Eye (tissue), 1 donor: ENCODE measurements around the gene RNF130.

Experiments
- DNase-seq: peaks from one replicate; pipeline ENCODE4 v3.0.0-alpha.2; 2015

RNF130 gene

DNA sequence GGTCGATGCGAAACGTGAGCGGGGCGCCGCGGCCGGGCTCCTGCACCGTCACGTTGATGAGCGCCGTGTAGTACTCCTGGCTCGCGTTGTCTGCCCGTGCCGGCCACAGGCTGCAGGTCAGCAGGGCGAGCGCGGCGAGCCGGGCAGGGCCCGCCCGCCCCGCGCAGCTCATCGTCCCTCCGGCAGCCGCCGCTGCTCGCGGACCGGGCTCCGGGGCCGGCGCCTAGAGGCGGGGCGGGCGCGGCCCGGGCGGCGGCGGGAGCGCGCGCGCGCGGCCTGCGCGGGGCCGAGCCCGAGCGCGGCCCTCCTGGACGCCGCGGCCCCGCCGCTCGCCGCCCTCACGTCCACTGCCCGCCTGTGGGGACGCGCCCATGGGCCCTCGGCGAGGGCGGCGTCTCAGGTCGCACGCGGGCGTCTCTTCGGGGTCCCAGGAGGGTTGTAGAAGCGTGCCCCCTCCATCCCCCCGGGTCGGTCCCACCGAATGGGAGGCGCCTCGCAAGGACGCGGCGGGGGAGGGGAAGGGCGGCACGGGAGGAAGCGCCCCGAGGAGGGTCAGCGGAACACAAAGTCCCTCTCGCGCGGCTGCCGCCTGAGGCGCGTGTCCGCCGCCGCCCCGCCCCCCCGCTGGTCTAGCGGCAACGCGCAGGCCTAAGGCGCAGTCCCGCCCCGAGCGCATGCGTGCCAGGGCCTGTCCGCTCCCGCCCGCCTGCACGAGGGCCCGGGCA lies at the start of gene RNF130:
Gene RNF130, minus strand, starts transcription at position 229 of the 725 bp plus-strand sequence. Its CDS starts 57 bp downstream, at position 172.
- peak; percentile 98 for DNase-seq

GRCh38 chr5:180120237-180121101 lies 48.9 kb upstream of the RNF130 start:
- DNase-seq = no peak

GRCh38 chr5:180119903-180120236 lies 48.3 kb upstream of the RNF130 start:
- no peak for DNase-seq

GRCh38 chr5:180119031-180119902 lies 47.7 kb upstream of the RNF130 start:
- DNase-seq = no peak

DNA sequence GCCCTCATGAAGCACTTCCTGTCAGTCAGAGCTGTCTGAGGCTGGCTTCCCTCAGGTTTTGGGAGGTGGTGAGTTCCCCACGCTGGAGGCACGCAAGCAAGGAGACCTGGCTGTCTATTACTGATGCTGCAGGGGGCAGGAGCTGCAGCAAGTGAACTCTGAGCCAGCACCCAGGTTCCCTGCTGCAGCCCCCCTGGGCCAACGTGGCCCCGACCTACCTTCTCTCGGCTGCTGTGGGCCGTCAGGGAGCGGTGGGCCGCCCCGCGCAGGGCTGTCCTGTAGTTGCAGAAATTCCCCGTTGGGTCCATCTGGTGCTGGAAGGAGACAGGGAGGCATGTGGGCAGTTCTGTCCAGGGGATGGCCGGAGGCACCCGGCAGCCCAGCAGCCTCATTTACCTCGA lies 46.8 kb upstream of the RNF130 start:
- DNase-seq = no peak

- no peak for DNase-seq
Observed at GRCh38 chr5:180117000-180117725, 45.6 kb upstream of the RNF130 start.

DNA sequence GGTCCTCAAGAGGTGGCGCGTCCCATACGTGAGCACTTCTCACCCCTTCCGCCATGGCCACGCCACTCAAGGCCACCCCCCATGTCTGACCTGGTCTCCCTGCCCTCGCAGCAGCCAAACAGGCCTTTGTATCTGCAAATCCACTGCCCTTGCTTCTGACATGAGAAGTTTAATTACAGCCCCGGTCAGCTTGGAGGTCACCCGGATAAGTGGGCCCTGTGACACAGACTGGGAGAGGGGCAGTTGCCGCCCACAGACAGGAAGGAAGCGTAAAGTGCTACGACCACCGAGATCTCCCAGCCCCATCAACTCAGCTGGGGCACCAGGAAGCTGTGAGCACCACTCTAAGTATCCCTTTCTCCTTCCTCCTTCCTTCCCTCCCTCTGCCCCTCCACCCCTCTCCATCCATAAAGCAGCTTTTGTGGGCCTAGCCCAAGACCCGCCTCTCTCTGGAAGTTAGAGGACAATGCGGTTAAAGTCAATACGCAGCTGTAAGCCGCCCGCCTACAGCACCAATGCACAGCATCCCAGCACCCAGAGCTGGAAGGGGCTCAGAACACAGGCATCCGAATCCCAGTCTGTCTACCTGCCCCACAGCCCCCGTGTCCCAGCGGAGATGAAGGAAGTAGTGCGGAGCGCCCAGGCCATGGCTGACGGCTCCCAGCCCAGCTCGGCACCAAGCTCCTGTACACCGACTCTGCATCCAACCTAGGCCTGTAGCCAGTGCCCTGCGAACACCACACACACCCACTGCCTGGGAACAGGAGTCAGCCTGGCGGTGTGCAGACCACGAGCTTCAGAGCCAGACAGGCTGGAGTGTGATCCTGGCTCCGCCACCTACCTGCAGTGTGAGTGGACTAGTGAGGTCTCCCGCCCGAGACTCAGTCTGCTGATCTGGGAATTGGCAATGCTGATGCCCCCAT lies 44.8 kb upstream of the RNF130 start:
- no peak for DNase-seq

DNA sequence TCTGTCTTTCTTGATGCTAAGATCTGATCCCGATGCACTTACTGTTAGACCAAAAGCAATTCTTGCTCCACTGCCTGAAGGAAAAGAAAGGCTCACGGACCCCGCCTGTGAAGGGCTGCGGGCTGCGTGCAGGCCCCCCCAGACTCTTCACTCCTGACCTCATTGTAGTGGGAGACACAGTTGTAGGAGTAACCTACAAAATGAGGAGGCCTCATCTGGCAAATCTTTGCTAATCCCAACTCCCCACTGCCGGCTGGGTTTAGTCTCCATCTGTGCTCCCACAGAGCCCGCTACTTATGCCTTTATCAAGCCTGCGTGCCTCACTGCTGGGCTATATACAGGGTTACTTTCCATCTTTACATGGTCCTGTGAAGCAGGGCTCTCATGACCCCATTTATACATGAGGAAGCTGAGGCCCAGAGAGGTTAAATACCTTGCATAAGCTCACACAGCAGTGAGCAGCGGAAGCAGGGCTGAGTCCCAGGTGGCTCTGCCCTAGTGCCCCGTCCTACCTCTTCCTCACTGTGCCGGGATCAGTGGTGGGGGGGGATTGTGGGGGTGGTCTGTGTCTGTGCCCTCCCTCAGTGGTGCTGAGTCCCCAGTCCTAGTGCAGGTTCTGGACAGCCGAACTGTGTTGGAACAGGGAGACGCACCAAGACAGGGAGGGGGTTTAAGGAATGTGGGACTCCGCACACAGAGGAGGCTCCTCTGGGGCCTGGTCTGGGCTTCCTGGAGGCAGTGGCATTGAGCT lies 43.9 kb upstream of the RNF130 start:
- DNase-seq = no peak

DNA sequence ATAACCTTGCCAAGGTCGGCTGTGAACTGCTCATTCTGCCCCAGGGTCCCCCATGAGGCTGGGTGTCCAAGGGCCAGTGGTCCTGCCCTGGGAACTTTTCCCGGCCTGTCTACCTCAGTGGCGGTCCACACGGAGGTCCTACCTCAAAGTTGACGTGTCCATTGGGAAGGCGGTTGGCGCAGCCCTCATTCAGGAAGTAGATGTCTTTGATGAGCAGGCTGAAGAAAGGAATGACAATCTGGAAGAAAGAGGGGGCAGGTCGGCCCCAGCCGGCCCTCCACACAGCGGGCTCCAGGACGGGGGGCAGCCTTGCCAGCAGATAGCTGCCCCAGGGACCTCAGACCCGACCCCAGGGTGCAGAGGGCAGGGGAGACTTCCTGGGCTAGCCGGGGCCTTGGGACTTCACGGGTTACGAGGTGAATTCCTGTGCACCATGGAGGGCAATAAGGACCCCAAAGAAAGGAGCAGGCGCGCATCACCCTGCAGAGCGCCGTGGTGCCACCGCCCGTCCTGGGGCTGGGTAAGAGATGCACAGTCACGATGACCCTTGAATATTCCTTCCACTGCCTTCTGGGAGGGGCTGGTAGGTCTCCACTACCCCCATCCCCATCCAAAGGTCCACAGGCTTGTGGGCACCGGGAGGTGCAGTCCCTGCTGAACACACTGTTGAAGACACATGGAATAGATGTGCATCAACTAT lies 42.9 kb upstream of the RNF130 start:
- DNase-seq = no peak

DNA sequence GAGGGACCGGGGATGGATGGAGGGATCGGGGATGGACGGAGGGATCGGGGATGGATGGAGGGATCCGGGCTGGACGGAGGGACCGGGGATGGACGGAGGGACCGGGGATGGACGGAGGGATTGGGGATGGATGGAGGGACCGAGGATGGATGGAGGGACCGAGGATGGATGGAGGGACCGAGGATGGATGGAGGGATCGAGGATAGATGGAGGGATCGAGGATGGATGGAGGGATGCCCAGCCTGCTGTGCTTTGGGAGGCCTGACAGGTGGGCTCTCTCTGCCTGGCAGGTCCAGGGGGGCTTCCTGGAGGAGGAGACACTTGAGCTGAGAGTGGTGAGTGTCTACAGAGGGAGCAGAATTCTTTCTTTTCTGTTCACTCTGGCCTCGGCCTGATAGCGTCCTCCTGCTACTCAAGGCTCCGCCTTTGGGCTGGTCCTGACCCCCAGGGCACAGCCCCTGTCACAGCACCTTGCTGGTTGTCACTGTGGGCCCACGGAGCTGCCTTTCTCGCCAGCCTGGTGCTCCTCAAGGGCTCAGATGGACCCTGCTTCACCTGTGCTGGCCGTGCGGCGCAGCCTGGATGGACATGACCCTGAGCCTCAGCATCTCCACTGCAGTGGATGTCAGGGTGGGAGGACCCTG lies 42.2 kb upstream of the RNF130 start:
- no peak for DNase-seq

GRCh38 chr5:180112181-180112861 lies 40.8 kb upstream of the RNF130 start:
- no peak for DNase-seq

DNA sequence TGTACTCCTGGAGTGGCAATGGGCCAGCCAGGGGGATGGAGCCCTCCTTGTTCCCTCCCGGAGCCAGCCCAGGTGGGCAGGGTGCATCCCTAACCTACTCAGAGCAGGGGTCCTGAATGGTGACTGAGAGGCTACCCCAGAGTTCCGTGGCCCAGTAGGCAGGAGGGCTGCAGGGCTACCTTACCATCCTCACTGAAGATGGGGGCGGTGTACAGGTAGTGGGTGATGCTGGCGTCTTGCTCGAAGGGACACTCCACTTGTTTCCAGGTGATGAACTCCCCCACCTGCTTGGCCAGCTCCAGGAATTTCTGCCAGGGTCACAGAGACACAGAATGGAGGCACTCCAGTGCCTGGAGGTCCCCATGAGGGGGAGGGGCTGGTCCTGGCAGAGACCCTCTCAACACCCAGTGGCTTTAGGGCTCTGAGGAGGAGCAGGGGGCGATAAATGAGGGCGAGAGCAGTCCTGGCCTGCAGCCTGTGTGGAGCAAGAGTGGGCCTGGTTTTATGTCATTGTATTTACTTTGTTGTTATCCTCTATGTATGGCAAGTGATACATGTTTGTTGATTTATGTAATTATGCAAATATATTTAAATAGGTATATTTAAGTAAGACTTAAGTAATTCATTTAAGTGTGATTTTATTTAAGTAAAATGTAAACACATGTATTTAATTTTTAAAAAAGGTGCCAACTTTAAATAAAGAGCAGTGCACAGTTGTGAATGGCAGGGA lies 39.9 kb upstream of the RNF130 start:
- DNase-seq = no peak

GRCh38 chr5:180109920-180110319 lies 38.4 kb upstream of the RNF130 start:
- no peak for DNase-seq

DNA sequence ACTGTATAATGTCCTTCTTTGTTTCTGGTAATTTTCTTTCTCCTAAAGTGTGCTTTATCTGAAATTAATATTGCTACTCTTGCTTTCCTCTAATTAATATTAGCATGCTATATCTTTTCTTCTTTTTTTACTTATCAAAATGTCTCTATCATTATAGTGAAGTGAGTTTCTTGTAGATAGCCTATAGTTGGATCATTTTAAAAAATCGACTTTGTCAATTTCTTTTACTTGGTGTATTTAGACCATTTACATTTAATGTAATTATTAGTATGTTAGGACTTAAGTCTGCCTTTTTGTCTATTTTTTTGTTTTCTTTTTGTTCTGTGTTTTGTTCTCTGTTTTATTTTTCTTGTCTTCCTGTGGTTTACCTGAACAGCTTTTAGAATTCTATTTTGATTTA lies 35.4 kb upstream of the RNF130 start:
- no peak for DNase-seq

GRCh38 chr5:180105827-180106312 lies 34.3 kb upstream of the RNF130 start:
- DNase-seq = no peak

- DNase-seq = no peak
Observed at GRCh38 chr5:180104168-180104530, 32.6 kb upstream of the RNF130 start.

DNA sequence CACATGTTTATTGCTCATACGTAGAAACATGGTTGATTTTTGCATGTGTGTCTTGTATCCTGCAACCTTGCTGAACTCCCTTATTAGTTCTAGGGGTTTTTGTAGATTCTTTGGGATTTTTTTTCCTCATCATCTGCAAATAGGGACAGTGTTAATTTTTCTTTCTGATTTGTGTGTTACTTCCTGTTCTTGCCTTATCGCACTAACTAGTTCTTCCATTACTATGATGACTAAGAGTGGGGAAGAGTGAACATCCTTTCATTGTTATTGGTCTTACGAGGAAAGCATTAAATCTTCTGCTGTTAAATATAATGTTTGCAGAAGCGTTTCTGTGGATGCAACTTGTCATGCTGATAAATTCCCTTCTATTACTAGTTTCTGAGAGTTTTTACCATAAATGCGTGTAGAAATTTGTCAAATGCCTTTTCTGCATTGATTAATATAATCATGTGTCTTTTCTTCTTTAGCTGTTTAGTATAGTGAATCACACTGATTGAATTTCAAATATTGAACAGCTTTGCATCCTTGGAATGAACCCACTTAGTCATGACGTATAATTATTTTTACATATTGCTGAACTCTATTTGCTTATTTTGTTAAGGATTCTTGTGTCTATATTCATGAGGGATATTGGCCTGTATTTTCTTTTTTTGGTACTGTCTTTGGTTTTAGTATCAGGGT lies 32.1 kb upstream of the RNF130 start:
- no peak for DNase-seq
